GM21529 (cell line): ENCODE results near the gene RNF182.
"Not testable (repeated sequence)": the region's sequence is repeated elsewhere in the genome, so short reads cannot be mapped to it uniquely, and the experiment has no call there.

ENCODE experiments used
- ATAC-seq: cut with Tn5 transposase; IDR thresholded peaks from one replicate; pipeline ENCODE4 v1.9.1; 2021; ENCODE audit not compliant: unreplicated experiment

The RNF182 gene

GRCh38 chr6:13924949-13925881 is at the start of gene RNF182:
TSS of gene RNF182 (plus strand) at chr6:13924952. CDS start at chr6:13977120, 52,168 bp downstream.
- ATAC-seq = no peak

GRCh38 chr6:13877051-13877450 is 47.7 kb upstream of the RNF182 start:
- no peak for ATAC-seq

GRCh38 chr6:13880061-13880663 is 44.6 kb upstream of the RNF182 start:
- not testable (repeated sequence) for ATAC-seq

- no peak for ATAC-seq
Measured at GRCh38 chr6:13881621-13882165, 43.1 kb upstream of the RNF182 start.

- no peak for ATAC-seq
Measured at GRCh38 chr6:13883966-13884365, 40.8 kb upstream of the RNF182 start.

GRCh38 chr6:13884397-13884796 is 40.4 kb upstream of the RNF182 start:
- ATAC-seq = no peak

GRCh38 chr6:13885601-13886000 is 39.2 kb upstream of the RNF182 start:
- ATAC-seq = no peak

GRCh38 chr6:13886949-13887348 is 37.8 kb upstream of the RNF182 start:
- no peak for ATAC-seq

- ATAC-seq = no peak
Measured at GRCh38 chr6:13892017-13892645, 32.6 kb upstream of the RNF182 start.

GRCh38 chr6:13902922-13903321 is 21.8 kb upstream of the RNF182 start:
- ATAC-seq = no peak

- no peak for ATAC-seq
Measured at GRCh38 chr6:13903364-13903763, 21.4 kb upstream of the RNF182 start.

GRCh38 chr6:13907001-13907350 is 17.8 kb upstream of the RNF182 start:
- no peak for ATAC-seq

- ATAC-seq = no peak
Measured at GRCh38 chr6:13907614-13908215, 17.0 kb upstream of the RNF182 start.

- no peak for ATAC-seq
Measured at GRCh38 chr6:13908955-13909381, 15.8 kb upstream of the RNF182 start.

GRCh38 chr6:13910443-13910842 is 14.3 kb upstream of the RNF182 start:
- ATAC-seq = no peak

- no peak for ATAC-seq
Measured at GRCh38 chr6:13911337-13911736, 13.4 kb upstream of the RNF182 start.

- ATAC-seq = no peak
Measured at GRCh38 chr6:13913226-13914001, 11.3 kb upstream of the RNF182 start.

GRCh38 chr6:13914351-13914750 is 10.4 kb upstream of the RNF182 start:
- ATAC-seq = no peak

- no peak for ATAC-seq
Measured at GRCh38 chr6:13915561-13916229, 9.1 kb upstream of the RNF182 start.
